ENCODE data around the gene LSMEM2. TPM values are rescaled to one million over a fixed set of nuclear protein-coding genes. Genes with fewer than 3 reads are reported as not detected.
"Not testable (repeated sequence)": the region's sequence is repeated elsewhere in the genome, so short reads cannot be mapped to it uniquely, and the experiment has no call there.

The LSMEM2 gene
- total RNA-seq, 1 experiment from 2014 or later: 1.6 TPM

- DNase-seq (ENCODE audit: low spot score): not testable (repeated sequence)
- in situ Hi-C loops (cut with HindIII; ENCODE audit: low sequenced_read_pairs): loop anchor here (5.0 kb wide), 1 partner anchor 82 kb away; the partner anchor contains the start of gene TUSC2
These were observed 34.1 kb upstream of the LSMEM2 start for GRCh38 chr3:50244813-50245212.

GRCh38 chr3:50245251-50245745 lies 33.6 kb upstream of the LSMEM2 start:
- no peak for DNase-seq (ENCODE audit: low spot score)
- in situ Hi-C loops (cut with HindIII; ENCODE audit: low sequenced_read_pairs): no loop called here

GRCh38 chr3:50245831-50246516 lies 32.9 kb upstream of the LSMEM2 start:
- DNase-seq (ENCODE audit: low spot score): peak; percentile 81
- in situ Hi-C loops (cut with HindIII; ENCODE audit: low sequenced_read_pairs): no loop called here

GRCh38 chr3:50246517-50246954 lies 32.4 kb upstream of the LSMEM2 start:
- in situ Hi-C loops (cut with HindIII; ENCODE audit: low sequenced_read_pairs): no loop called here

GRCh38 chr3:50248387-50248786 lies 30.5 kb upstream of the LSMEM2 start:
- in situ Hi-C loops (cut with HindIII; ENCODE audit: low sequenced_read_pairs): no loop called here
- DNase-seq (ENCODE audit: low spot score): no peak

More at GRCh38 chr3:50246517-50246954, 32.4 kb upstream of the LSMEM2 start:
- no peak for DNase-seq (ENCODE audit: low spot score)

- no peak for DNase-seq (ENCODE audit: low spot score)
- in situ Hi-C loops (cut with HindIII; ENCODE audit: low sequenced_read_pairs): no loop called here
These were observed 29.4 kb upstream of the LSMEM2 start for GRCh38 chr3:50249457-50249856.

- in situ Hi-C loops (cut with HindIII; ENCODE audit: low sequenced_read_pairs): no loop called here
- no peak for DNase-seq (ENCODE audit: low spot score)
These were observed 28.4 kb upstream of the LSMEM2 start for GRCh38 chr3:50250514-50250913.

- in situ Hi-C loops (cut with HindIII; ENCODE audit: low sequenced_read_pairs): no loop called here
- peak; percentile 37 for DNase-seq (ENCODE audit: low spot score)
These were observed 27.7 kb upstream of the LSMEM2 start for GRCh38 chr3:50251220-50251619.

GRCh38 chr3:50254577-50255250 lies 24.2 kb upstream of the LSMEM2 start:
- in situ Hi-C loops (cut with HindIII; ENCODE audit: low sequenced_read_pairs): no loop called here
- DNase-seq (ENCODE audit: low spot score): peak; percentile 34

GRCh38 chr3:50255251-50255615 lies 23.7 kb upstream of the LSMEM2 start:
- peak; percentile 30 for DNase-seq (ENCODE audit: low spot score)
- in situ Hi-C loops (cut with HindIII; ENCODE audit: low sequenced_read_pairs): no loop called here

- DNase-seq (ENCODE audit: low spot score): peak; percentile 38
- in situ Hi-C loops (cut with HindIII; ENCODE audit: low sequenced_read_pairs): no loop called here
These were observed 21.7 kb upstream of the LSMEM2 start for GRCh38 chr3:50256978-50257890.

GRCh38 chr3:50258029-50258680 lies 20.7 kb upstream of the LSMEM2 start:
- in situ Hi-C loops (cut with HindIII; ENCODE audit: low sequenced_read_pairs): no loop called here

GRCh38 chr3:50258979-50259378 lies 19.9 kb upstream of the LSMEM2 start:
- DNase-seq (ENCODE audit: low spot score): no peak
- in situ Hi-C loops (cut with HindIII; ENCODE audit: low sequenced_read_pairs): no loop called here

More at GRCh38 chr3:50258029-50258680, 20.7 kb upstream of the LSMEM2 start:
- no peak for DNase-seq (ENCODE audit: low spot score)

GRCh38 chr3:50259432-50260026 lies 19.4 kb upstream of the LSMEM2 start:
- no peak for DNase-seq (ENCODE audit: low spot score)
- in situ Hi-C loops (cut with HindIII; ENCODE audit: low sequenced_read_pairs): loop anchor here (10.0 kb wide), 1 partner anchor 95 kb away; the partner anchor contains the start of genes CYB561D2, NPRL2 and TMEM115

- in situ Hi-C loops (cut with HindIII; ENCODE audit: low sequenced_read_pairs): loop anchor here (10.0 kb wide), 1 partner anchor 95 kb away; the partner anchor contains the start of genes CYB561D2, NPRL2 and TMEM115
- DNase-seq (ENCODE audit: low spot score): peak; percentile 90
These were observed 18.6 kb upstream of the LSMEM2 start for GRCh38 chr3:50260027-50260941.

GRCh38 chr3:50260942-50261441 lies 17.9 kb upstream of the LSMEM2 start:
- in situ Hi-C loops (cut with HindIII; ENCODE audit: low sequenced_read_pairs): loop anchor here (10.0 kb wide), 1 partner anchor 94 kb away; the partner anchor contains the start of genes CYB561D2, NPRL2 and TMEM115
- DNase-seq (ENCODE audit: low spot score): no peak

GRCh38 chr3:50261505-50261904 lies 17.4 kb upstream of the LSMEM2 start:
- DNase-seq (ENCODE audit: low spot score): no peak
- in situ Hi-C loops (cut with HindIII; ENCODE audit: low sequenced_read_pairs): loop anchor here (10.0 kb wide), 1 partner anchor 93 kb away; the partner anchor contains the start of genes CYB561D2, NPRL2 and TMEM115

Data from G401 (cell line).